ENCODE data around the gene SNAPC5. TPM values are rescaled to one million over a fixed set of nuclear protein-coding genes. Genes with fewer than 3 reads are reported as not detected.
"Not testable (repeated sequence)": the region's sequence is repeated elsewhere in the genome, so short reads cannot be mapped to it uniquely, and the experiment has no call there.

Gene SNAPC5
- total and polyA plus RNA-seq, 12 donors, result 28.5 to 48.8 (median 33.9) TPM

GRCh38 chr15:66462627-66463026 lies 34.9 kb downstream of the SNAPC5 start:
- Histone ChIP-seq H3K4me1 (no peaks in the 10 kb centered on the region), H3K9me3 (no peaks in the 10 kb centered on the region), H3K4me3 (no peak overlapping the region), H3K27me3 (no peaks in the 10 kb centered on the region), H3K36me3 (peaks cover 0 to 38% (median 0%) of the 10 kb centered on the region in 9 donors), H3K27ac (peak overlapping the region in 1 of 10 donors; percentile 5)
- DNase-seq (peak in 1 of 2 donors; percentile 41), ATAC-seq (peak; percentile 63 to 89 (median 70))
- TF ChIP-seq CTCF (IDR thresholded peaks at IDR 0.05), result no peak
- 56 to 69% methylated on average over 4 of the region's 4 CpGs for WGBS, 2 donors
- intact Hi-C loops (cut with DNase I), result no loop called here

DNA sequence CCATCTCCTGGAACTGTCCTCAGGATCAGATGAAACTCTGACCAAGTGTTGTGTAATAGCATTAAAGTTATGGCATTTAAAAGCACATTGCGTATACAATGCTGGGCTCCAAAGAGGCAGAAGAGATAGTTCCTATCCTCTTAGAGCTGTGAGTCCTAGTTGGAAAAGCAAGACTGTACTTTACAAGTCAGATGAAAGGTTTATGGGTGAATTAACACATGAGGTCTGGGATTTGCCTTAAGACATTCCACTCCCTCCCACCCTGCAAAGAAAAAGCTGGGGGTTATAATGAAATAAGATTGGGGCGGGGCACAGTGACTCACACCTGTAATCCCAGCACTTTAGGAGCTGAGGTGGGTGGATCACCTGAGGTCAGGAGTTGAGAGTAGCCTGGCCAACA lies 35.6 kb downstream of the SNAPC5 start:
- Histone ChIP-seq H3K36me3 (peaks cover 0 to 42% (median 0%) of the 10 kb centered on the region in 9 donors), H3K27me3 (no peaks in the 10 kb centered on the region), H3K9me3 (no peaks in the 10 kb centered on the region), H3K27ac (peak overlapping the region in 1 of 10 donors; percentile 5), H3K4me1 (no peaks in the 10 kb centered on the region), H3K4me3 (no peak overlapping the region)
- DNase-seq (no peak), ATAC-seq (no peak)
- no peak for TF ChIP-seq CTCF (IDR thresholded peaks at IDR 0.05)
- WGBS, 2 donors, result 96 to 99% methylated on average over 2 of the region's 2 CpGs
- intact Hi-C loops (cut with DNase I), result no loop called here

- intact Hi-C loops (cut with DNase I); H3K9me3 ChIP-seq; H3K27ac ChIP-seq; DNase-seq; H3K4me1 ChIP-seq; H3K27me3 ChIP-seq; H3K4me3 ChIP-seq; ATAC-seq: not testable (repeated sequence)
- 96 to 97% methylated on average over 6 of the region's 6 CpGs for WGBS, 2 donors
- H3K36me3 ChIP-seq, result peaks cover 0 to 41% (median 0%) of the 10 kb centered on the region in 9 donors
These were observed 36.3 kb downstream of the SNAPC5 start for GRCh38 chr15:66461294-66461693.

GRCh38 chr15:66459818-66460615 lies 37.5 kb downstream of the SNAPC5 start:
- ATAC-seq, result no peak
- TF ChIP-seq CTCF (IDR thresholded peaks at IDR 0.05), result no peak
- intact Hi-C loops (cut with DNase I), result no loop called here
- 92 to 93% methylated on average over 3 of the region's 3 CpGs for WGBS, 2 donors
- Histone ChIP-seq H3K4me1 (no peaks in the 10 kb centered on the region), H3K27me3 (no peaks in the 10 kb centered on the region), H3K9me3 (no peaks in the 10 kb centered on the region), H3K4me3 (no peak overlapping the region), H3K36me3 (peaks cover 0 to 51% (median 0%) of the 10 kb centered on the region in 9 donors), H3K27ac (no peak overlapping the region)
- DNase-seq, result no peak

- DNase-seq, result no peak
- WGBS, 2 donors, result 71 to 76% methylated on average over 3 of the region's 3 CpGs
- peaks cover 0 to 12% (median 0%) of the 10 kb centered on the region in 9 donors for H3K4me1 ChIP-seq
- no peak overlapping the region for H3K27ac ChIP-seq
- no peaks in the 10 kb centered on the region for H3K27me3 ChIP-seq
- intact Hi-C loops (cut with DNase I), result no loop called here
- H3K4me3 ChIP-seq, result no peak overlapping the region
- TF ChIP-seq CTCF (IDR thresholded peaks at IDR 0.05), result no peak
- no peak for ATAC-seq
- H3K9me3 ChIP-seq, result no peaks in the 10 kb centered on the region
- H3K36me3 ChIP-seq, result peaks cover 0 to 49% (median 0%) of the 10 kb centered on the region in 9 donors
These were observed 41.4 kb downstream of the SNAPC5 start for GRCh38 chr15:66456211-66456610.
